IPS DF 19.7 (cell line): ENCODE data around the gene PPAN.

ENCODE experiments used
- DNase-seq: peaks from one replicate; pipeline ENCODE4 v3.0.0-alpha.2; 2013; ENCODE audit warnings: low read depth, low spot score

PPAN gene, protein sequence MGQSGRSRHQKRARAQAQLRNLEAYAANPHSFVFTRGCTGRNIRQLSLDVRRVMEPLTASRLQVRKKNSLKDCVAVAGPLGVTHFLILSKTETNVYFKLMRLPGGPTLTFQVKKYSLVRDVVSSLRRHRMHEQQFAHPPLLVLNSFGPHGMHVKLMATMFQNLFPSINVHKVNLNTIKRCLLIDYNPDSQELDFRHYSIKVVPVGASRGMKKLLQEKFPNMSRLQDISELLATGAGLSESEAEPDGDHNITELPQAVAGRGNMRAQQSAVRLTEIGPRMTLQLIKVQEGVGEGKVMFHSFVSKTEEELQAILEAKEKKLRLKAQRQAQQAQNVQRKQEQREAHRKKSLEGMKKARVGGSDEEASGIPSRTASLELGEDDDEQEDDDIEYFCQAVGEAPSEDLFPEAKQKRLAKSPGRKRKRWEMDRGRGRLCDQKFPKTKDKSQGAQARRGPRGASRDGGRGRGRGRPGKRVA

DNA sequence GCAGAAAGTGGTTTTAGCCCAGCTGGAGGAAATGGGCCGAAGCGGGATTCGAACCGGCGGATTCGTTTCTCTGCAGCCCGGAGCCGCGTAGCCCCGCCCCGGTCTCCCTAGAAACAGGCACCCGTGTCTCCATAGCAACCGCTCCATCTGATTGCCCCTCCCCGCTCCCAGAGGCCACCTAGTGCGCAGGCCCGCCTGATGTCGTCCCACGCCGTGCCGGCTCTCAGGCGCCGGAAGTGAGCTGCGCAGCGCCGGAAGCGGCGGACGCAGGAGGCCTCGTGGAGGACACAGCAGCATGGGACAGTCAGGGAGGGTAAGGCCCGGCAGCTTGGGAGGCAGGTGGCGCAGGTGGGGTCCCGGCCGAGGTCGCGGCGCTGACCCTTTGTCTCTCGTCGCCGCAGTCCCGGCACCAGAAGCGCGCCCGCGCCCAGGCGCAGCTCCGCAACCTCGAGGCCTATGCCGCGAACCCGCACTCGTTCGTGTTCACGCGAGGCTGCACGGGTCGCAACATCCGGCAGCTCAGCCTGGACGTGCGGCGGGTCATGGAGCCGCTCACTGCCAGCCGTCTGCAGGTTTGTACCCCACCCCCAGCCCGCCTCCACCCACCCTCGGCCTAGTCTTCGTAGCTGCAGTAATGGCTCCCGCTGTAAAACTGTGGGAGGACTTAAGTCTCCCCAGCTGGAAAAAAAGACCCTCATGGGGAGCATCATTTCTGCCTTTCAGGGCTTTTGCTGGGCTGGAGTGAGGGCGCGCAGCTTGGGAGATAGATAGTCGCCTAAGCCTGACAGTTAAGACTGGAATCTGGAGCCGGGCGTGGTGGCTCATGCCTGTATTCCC lies at the start of gene PPAN:
Gene PPAN, plus strand, starts transcription at position 263 of the 837 bp plus-strand sequence. Its CDS starts 33 bp downstream, at position 296.
- peak; percentile 84 for DNase-seq

GRCh38 chr19:10061717-10062310 lies 44.3 kb upstream of the PPAN start:
- DNase-seq: no peak

GRCh38 chr19:10068205-10068604 lies 38.0 kb upstream of the PPAN start:
- no peak for DNase-seq

DNA sequence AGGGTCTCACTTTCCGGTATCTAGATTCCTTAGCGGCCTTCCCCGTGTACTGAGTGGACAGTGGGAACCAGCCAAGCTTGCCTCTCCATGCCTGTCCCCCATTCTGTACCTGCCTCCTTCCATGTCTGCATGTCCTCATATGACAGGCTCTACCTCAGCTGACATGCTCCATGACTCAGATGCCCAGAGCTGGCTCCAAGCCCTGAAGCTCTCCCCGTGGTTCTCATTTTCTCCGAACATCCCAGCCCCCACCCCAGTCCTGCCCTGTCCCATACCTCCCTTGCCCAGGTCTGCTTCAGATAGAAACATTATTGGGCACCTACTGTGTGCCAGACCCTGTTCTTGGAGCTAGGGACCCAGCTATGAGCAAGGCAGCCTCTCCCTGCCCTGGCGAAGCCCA lies 37.1 kb upstream of the PPAN start:
- no peak for DNase-seq

DNA sequence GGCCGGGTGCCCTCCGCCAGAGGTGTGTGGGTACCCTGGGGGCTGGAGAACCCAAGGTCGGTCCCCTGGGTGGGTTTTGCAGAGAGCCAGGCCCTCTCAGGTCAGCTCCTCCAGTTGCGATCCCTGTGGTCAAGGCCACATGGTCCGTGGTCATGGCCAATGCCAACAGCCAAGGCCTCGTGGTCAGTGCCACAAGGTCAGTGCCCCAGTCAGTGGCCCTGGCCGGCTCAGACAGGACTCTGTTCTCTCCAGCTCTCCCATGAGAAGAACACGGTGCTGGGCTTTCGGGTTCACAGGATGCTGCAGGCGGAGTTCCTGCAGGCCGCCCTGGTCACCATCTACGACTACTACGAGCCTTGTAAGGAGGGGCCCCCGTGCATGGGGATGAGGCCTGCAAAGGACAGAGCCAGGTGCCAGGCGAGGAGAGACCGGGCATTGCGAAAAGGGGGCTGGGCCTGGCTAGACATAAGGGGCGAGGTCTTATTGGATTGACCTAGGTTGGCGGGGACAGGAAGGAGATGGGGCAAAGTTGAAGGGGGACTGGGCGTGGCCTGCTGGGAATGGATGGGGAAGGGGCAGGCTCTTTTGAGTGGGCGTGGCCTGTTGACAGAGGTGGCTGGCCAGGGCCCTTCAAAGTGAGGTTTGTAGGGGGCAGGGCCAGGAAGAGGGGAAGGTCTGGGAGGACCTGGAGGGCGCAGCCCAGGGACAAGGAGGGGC lies 35.3 kb upstream of the PPAN start:
- no peak for DNase-seq

DNA sequence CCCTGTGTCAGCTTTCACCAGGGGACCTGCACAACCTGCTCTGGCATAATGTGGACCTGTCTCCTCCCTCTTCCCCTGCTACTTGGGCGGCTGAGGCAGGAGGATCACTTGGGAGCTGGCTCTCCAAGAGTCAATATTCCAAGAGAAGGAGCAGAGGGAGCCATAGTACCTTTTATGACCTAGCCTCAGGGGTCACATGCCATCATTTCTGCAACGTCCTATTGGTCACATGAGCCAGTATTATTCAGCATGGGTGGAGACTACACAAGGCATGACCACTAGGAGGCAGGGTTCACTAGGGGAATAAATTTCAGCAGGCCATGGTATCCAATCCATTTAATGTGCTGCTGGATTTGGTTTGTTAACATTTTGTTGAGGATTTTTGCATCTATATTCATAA lies 32.0 kb upstream of the PPAN start:
- DNase-seq: no peak

- DNase-seq: no peak
These were observed 29.6 kb upstream of the PPAN start for GRCh38 chr19:10076535-10076934.

GRCh38 chr19:10078329-10078728 lies 27.8 kb upstream of the PPAN start:
- DNase-seq: no peak

GRCh38 chr19:10079031-10079453 lies 27.1 kb upstream of the PPAN start:
- DNase-seq: no peak

GRCh38 chr19:10083911-10084310 lies 22.3 kb upstream of the PPAN start:
- DNase-seq: no peak

GRCh38 chr19:10084803-10085202 lies 21.4 kb upstream of the PPAN start:
- no peak for DNase-seq

DNA sequence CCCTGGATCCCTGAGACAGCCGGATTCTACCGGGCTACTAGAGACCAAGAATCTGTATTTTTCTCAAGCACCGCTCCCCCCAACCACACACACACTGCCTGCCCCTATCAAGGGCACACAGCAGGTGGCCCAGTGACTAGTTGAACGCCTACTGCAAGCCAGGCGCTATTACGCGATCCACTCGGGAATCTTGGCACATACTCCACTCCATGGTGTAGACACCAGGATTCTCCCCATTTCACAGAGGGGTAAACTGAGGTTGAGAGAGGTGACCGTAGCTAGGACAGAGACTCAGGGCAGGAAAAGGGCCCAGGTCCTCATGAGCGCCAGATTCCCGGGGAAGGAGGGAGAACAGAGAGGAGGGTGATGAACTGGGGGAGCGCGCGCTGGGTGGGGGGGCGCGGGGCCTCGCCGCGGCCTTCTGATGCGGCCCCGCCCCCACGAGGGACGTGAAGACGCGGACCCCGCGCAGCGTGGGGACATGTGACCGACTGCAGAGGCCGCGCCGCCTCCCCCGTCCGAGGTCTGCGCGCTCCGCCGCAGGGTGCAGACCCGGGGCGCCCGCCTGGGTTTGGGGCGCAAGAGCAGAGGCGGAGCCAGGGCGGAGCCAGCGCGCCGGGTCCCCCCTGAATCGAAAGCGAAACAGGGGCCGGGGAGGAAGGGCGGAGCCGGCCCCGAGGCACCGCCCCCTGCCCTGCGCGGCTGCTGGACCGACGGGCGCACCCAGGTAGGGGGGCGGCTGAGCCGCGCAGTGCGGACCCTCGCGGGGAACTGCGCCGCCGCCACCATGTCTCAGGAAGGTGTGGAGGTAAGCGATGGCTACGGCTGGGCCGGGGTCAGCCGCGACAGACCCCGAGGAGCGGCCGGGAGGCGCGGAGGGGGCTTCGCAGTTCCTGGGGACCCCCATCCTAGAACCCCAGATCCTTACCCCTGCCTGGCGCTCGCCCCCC lies 20.2 kb upstream of the PPAN start, which contains the start of gene SHFL:
Gene SHFL, plus strand, starts transcription at position 677 of the 950 bp plus-strand sequence. Its CDS starts 111 bp downstream, at position 788.
- DNase-seq: no peak

GRCh38 chr19:10086591-10087192 lies 19.5 kb upstream of the PPAN start:
- no peak for DNase-seq

- no peak for DNase-seq
These were observed 18.7 kb upstream of the PPAN start for GRCh38 chr19:10087296-10088061.

DNA sequence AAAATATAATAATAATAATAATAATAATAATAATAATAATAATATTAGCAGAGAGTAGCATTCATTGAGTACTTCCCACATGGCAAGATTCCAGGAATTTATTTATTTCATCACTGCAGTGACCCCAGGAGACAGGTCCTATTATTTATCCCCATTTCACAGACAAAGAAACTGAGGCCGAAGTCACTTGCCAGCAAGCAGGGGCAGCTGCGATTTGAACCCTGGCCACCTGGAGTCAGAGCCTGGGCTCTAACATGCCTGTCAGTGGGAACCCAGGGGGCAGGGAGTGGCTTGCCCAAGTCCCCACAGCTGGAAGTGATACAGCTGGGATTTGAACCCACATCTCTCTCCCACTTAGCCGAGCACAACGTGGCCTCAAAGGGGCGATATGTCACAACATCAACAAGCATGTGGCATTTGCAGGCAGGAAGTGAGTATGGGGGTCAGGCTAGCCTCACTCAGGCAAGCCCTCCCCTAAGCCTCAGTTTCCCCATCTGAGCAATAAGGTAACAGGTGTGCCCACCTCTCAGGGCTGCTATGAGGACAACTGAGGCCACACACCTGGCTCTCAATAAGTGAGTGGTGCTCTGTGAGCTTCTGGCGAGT lies 17.1 kb upstream of the PPAN start:
- DNase-seq: no peak

GRCh38 chr19:10089801-10090375 lies 16.3 kb upstream of the PPAN start:
- DNase-seq: no peak

GRCh38 chr19:10091370-10091687 lies 14.8 kb upstream of the PPAN start:
- no peak for DNase-seq

DNA sequence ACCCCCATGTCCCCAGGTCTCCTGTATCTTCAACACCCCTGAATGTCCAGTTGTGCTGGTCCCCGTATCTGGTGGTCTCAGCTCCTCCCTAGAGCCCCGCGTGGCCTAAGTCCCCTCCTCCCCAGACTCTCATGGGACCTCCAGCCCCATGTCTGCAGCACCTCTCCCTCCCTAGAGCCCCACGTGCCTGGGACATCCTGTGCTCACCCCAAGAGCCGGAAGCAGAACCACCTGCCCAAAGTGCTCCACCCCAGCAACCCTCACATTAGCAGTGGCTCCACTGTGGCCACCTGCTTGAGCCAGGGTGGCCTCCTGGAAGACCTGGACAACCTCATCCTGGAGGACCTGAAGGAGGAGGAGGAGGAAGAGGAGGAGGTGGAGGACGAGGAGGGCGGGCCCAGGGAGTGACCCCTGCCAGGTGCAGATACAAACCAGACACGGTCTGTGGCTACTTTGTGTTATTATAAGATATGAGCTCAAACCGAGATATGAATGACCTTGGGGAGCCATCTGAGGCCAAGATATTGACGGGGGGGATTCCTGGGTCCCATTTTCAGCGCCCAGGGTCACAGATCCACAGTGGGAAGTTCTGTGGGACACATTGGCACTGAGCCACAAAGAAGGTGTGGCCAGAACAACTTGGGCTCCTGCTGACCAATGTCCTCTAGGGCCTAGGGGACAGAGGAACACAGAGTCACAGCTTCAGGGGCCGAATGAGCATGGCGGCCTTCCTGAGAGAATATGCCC lies 14.1 kb upstream of the PPAN start:
- DNase-seq: no peak
